Stimulated activated CD4-positive, alpha-beta T cell treated with anti-CD3 and anti-CD28 coated beads, Interleukin-1b, Interleukin-23, amount 100 ng/mL, for 4 hours (primary cell): Measurements from ENCODE around the gene ANGPTL3.

ENCODE experiments used
- DNase-seq, 2 donors: peaks; one replicate each; pipeline ENCODE4 v3.0.0-alpha.2; 2020; ENCODE audit warnings: low read depth in 2 of 2

The ANGPTL3 gene

DNA sequence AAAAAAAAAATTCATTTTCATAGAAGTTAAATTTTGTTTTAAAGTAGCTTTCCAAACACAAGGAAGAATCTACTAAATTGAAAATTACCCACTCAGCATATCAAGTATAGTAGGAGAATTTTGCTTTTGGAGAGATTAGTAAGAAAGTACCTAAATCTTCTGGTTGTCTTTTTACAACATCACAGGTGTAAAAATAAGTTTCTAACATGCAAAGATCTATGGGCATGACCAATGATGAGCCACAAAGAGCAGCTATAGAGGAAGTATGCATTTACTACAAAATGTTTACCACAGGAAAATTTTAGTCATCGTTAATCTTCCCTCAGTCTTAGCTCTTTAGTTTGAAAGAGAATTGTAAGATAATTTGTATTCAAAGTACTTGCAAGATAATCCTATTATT is 28.1 kb downstream of the ANGPTL3 start:
- DNase-seq: no peak

DNA sequence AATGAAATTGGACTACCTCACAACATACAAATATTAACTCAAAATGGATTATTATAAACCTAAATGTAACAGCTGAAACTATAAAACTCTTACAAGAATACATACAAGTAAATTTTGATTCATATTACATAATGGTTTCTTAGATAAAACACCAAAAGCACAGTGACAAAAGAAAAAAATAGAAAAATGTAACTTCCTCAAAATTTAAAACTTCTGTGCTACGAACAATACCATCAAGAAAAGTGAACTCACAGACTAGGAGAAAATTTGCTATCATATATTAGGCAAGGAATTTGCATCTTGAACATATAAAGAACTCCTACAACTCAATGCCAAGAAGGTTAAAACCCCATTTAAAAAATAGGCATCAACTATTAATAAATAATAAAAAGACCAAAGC is 31.2 kb downstream of the ANGPTL3 start:
- no peak for DNase-seq

DNA sequence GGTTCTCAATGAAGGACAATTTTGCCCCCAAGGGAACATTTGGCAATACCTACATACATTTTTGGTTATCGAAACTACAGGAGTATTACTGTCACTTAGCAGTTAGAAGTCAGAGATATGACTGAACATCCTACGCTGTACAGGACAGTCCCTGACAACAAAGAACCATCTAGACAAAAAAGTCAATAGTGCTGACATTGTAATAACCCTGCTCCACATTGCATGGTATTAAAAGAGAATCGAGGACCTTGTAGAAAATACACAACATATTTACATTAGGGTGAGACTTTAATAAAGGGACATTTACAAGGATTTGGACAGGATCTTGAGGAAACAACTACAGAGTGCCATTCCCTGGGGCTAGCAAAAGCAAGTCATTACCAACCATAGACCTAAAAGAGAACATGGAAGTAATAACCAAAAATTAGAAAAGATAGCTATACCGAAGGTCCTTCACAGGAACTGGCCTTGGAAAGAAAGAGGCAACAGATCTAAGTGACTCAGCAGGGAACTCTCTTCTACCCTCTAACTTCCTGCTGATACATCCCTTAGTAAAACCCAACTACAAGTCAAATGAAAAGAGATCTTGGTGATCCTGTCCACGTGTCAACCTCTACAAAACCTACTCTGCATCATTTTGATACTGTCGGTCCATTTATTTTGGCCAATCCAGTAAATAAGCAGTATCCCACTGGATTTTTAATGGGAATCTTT is 40.2 kb downstream of the ANGPTL3 start:
- DNase-seq: no peak

DNA sequence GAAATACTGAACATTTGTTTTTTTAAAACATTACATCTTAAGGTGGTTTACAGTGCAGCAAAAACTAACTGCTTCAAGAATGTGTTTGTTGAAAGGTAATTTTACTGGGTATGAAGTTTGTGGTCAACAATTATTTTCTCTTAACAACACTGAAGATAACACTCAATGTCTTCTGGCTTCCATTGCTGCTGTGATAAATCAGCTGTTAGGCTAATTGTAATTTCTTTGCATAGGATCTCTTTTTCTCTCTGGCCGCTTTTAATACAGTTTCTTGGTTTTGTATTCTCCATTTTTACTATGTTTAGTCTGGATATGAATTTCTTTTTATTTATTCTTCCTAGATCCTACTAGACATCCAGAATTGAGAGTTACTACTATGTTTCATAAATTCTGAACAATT is 46.0 kb downstream of the ANGPTL3 start:
- no peak for DNase-seq

DNA sequence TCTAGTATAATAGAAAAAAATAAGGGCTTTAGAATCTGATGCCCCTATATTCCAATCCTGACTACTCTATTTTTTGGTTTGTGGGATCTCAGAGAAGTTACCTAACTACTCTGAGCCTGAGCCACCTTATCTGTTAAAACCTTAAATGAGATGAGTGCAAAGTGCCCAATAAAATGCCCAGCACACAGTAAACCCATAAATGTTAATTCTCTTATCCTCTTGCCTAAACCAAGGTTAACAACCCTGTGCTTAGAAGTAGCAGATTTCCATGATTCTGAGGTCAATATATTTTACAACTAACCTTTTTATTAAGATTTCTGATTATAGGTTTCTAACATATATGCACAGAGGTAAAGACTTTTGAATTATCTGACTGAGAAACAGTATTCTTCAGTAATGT is 55.1 kb downstream of the ANGPTL3 start:
- no peak for DNase-seq

DNA sequence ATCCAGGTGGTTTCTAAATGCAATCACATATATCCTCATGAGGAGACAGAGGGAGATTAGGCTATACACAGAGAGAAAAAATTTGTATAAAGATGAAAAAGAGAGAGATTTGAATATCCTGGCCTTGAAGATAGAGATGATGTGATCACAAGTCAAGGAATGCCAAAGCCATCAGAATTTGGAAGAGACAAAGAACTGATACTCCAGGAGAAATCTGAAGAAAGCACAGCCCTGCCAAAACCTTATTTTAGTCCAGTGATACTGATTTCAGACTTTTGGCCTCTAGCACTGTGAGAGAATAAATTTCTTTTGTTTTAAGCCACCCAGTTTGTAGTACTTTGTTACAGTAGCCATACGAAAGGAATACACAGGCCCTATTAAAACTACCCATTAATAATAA is 57.4 kb downstream of the ANGPTL3 start:
- DNase-seq: no peak
